Measurements from ENCODE around the gene DEGS2.

DEGS2 gene

GRCh38 chr14:100132161-100132902, 27.1 kb downstream of the DEGS2 start:
- no peak for DNase-seq (ENCODE audit: low read depth in 2 of 2)

- no peak for DNase-seq (ENCODE audit: low read depth in 2 of 2)
These were observed 28.3 kb downstream of the DEGS2 start for GRCh38 chr14:100131181-100131580.

- DNase-seq (ENCODE audit: low read depth in 2 of 2): no peak
These were observed 28.9 kb downstream of the DEGS2 start for GRCh38 chr14:100130521-100130920.

GRCh38 chr14:100129161-100129589, 30.3 kb downstream of the DEGS2 start:
- no peak for DNase-seq (ENCODE audit: low read depth in 2 of 2)

DNA sequence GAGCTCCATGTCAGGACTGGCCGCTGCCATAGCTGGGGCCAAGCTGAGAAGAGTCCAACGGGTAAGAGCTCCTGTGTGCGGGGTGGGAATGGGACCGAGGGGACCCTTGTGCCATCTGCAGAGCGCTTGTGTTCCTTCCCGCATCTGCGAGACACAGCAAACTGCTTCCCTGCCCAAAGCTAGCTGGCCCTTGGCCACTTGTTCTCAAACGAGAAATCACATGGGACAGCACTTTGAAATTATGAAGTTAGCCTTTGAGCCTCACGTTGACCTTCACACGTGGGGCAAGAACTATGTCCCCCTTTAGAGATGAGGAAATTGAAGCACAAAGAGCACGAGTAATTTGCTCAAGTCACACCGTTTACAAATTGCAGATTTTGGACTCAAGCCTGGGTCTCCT, 30.8 kb downstream of the DEGS2 start:
- DNase-seq (ENCODE audit: low read depth in 2 of 2): no peak

DNA sequence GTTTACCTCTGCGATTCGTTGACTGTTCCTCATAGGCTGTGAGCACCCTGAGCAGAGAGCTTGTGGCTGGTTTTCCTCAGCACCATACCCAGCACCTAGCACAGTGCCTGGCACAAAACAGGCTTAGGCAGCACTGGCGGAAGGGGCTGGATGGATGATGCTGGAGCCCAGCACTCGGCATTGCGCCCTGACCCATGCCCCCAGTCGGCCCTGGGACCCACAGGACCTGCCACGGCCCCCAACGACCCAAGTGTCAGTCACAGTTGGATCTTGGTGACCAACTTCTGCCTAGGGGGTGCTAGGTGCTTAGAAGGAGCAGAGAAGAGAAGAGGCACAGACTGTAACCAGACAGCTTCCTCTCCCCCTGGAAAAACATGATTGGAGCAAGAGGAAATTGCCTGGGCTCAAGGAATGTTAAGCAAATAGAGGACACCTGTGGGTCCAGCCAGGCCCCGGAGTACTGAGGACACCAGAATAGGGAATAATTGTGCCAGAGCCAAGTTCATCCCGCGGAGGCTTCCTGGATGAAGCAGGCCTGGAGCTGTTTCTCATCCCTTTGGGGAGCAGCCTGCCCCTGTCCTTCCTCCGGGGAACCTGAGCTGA, 31.5 kb downstream of the DEGS2 start:
- DNase-seq (ENCODE audit: low read depth in 2 of 2): no peak

DNA sequence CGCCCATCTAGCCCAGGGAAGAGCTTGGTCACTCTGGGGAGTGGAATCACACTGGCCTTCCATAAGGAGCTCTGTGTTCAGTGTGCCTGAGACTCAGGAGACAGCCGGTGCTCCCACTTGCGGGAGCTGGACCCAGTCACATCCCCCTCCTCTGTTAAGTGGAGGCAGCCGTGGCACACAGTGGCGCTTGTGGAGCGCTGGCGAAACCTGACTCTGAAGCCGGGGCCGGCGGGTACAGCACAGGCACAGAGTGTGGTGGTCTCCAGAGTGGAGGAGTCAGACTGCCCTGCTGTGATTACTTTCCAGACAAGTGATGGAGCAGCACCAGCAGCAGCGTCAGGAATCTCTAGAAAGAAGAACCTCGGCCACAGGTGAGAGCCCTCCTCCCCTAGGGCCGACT, 33.0 kb downstream of the DEGS2 start:
- DNase-seq (ENCODE audit: low read depth in 2 of 2): no peak

DNA sequence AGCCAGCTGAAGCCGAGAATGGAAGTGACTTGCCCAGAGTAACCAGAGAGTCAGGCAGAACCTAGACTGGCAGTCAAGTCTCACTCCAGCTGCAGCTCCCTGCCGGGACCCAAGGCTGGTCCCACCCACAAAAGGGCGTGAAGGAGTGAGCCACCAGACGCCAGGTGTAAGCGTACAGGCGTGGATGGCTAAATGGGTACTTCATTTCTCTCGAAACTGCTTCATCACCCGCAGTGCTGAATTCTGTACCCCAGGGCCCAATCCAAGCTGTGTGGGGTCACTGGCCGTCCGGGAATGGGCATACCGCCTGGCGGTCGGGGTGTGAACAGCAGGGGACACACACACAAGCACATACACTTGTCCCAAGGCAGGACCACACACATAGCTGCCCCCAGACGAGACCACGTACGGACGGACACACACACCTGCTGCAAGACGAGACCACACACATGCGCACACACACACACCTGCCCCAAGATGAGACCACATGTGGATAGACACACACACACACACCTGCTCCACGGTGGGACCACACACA, 34.8 kb downstream of the DEGS2 start:
- DNase-seq (ENCODE audit: low read depth in 2 of 2): no peak

DNA sequence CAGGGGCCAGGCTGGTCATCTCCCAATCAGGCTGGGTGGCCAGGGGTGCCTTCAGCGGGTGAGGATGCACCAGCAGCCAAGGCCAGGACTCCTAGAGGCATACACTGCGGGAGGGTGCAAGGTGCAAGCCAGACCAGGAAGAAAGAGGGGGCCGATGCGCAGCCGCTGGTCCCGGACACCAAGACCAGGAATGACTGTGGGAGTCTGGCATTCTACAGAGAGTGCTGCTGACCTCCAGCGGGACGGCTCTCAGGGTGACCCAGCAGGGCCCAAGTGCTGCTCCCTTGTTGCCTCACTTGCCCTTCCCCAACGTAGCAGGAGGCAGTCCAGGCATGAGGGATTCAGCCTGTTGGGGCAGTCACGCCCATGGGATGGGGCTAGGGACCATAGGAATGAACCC, 35.8 kb downstream of the DEGS2 start:
- no peak for DNase-seq (ENCODE audit: low read depth in 2 of 2)

GRCh38 chr14:100122481-100123223, 36.8 kb downstream of the DEGS2 start:
- no peak for DNase-seq (ENCODE audit: low read depth in 2 of 2)

DNA sequence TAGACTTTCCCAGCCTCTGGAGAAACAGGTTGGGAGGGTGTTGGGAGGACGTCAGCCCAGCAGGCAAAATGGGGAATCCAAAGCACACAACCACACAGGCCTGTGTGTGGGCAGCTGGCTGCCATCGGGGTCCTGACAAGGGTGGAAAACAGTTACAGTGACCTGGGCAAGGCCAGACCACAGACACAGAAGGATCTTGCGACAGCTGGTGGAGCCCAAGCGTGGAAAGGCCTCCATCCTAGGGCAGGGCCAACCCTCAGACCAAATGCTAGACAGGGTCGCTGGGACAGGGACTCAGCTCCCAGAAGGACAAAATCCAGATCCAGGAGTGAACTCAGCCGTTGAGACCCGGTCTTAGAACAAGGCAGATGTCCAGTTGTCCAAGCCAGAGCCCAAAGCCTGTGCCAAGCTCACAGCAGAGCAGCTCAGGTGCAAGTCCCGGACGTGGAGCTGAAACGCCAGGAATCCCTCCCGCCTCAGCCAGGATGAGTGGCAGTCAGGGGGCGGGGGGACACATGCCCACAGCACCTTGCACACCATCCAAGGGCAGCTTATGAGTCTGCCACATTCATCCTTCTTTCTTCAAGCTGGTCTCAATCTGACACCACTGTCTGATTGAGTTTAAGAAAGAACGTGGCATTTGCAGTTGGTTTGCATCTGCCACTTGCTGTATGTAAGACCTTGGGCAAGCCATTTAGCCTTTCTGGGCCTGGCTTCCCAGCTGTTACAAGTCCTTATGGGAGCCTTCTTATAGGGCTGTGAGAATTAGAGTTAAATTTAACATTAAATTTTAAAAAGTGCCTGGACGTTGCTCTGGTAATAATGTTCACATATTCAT, 37.6 kb downstream of the DEGS2 start:
- no peak for DNase-seq (ENCODE audit: low read depth in 2 of 2)

GRCh38 chr14:100120522-100121269, 38.7 kb downstream of the DEGS2 start:
- no peak for DNase-seq (ENCODE audit: low read depth in 2 of 2)

DNA sequence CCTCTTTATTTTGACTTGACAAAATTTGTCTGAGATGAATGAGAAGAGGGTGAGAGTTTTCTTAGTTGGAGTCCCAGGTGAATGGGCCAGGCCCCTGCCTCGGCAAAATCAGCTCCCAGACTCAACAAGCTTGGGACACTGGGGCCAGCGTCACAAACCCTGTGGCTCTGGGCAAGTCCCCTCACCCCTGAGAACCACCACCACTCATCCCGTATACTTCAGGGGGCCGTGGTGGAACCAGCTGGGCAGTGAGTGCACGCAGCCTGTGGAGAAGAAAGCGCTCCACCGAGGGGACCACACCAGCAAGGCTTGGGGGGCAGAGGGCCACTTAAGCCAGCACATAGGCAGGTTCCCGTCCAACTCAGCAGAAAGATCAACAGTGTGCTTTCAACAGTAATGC, 40.2 kb downstream of the DEGS2 start:
- DNase-seq (ENCODE audit: low read depth in 2 of 2): no peak

GRCh38 chr14:100118396-100119011, 40.9 kb downstream of the DEGS2 start:
- DNase-seq (ENCODE audit: low read depth in 2 of 2): no peak

GRCh38 chr14:100117633-100118395, 41.6 kb downstream of the DEGS2 start:
- no peak for DNase-seq (ENCODE audit: low read depth in 2 of 2)

DNA sequence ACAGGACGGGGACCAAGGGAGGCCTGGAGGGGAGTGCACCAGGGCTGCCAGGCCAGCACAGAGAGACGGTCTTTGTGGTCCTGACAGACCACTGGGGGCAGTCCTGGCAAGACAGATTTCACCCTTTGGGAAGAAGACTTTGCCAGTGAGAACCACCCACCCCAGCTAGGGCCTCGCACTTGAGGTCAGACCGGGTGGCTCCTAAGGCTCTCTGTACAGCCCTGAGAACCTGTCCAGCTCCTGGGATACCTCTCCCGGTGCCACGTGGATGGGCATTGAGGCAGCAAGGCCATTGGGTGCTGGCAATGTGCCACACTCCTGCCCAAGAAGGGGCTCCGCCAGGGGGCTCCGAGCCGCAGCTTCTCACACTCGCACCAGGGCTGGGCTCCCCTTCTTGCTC, 42.4 kb downstream of the DEGS2 start:
- DNase-seq (ENCODE audit: low read depth in 2 of 2): no peak

DNA sequence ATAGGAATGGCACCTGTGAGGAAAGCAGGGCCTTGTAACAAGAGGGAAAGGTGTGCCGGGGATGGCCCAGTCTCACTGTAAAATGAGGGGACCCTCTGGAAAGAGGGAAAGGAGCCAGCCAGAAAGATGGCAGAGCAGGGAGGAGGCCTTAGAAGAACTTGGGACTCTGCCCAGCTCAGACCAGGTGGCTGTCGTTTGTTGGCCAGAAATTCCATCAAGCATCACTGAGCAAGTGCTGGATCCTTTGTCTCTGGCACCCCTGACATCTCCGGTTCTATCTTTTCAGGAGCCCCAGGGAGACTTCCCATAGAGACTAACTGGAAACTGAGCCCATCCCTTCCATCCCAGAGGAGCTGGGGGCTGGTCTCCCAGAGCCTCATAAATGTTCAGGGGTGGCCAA, 43.3 kb downstream of the DEGS2 start:
- DNase-seq (ENCODE audit: low read depth in 2 of 2): no peak

DNA sequence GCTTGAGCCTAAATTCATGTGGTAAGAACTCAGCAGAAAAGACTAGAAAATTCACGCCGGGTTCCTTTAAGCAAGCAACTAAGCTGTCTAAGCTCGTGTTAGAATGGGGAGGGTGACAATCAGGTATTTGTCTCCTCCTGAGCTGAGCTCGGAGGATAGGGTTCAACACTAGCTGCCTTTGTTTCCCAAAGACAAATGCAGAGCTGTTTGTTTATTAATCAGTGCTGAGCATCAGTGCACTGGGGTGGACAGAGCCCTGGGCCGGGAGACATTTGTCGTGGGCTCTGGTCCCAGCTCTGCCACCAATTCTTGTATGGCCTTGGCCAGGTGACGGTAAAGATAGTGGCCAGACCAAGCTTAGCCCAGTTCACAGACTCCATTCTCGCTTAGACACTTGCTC, 43.7 kb downstream of the DEGS2 start:
- no peak for DNase-seq (ENCODE audit: low read depth in 2 of 2)

DNA sequence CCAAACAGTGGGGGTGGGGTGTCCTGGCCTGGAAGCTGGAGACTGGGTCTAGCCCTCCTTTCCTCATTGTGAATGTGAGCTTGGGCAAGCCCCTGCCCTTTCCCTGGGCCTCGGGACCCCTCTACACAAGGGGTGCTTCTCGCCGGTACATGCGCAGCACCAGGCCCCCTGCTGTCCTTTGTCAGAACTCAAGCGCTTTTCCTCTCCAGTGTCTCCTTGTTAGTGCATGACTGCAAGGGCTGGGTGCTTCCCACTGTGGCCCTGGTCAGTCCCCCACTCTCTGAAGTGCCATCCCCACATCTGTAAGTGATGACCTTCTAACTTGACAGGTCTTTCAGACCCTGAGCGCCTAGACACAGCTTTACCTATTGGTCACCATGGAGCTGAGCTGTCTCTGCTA, 44.2 kb downstream of the DEGS2 start:
- no peak for DNase-seq (ENCODE audit: low read depth in 2 of 2)
